Measurements from ENCODE around the gene SYNRG. TPM values are rescaled to one million over a fixed set of nuclear protein-coding genes. Genes with fewer than 3 reads are reported as not detected.
A peak's percentile ranks its signal among the peaks of the same experiment; 100 is the strongest.

The SYNRG gene
- total and polyA plus RNA-seq, 2 of the 13 experiments (the other 11 are each of a cell fraction or from before 2014, with no cell fraction given) = 7.3 to 8.7 TPM

DNA sequence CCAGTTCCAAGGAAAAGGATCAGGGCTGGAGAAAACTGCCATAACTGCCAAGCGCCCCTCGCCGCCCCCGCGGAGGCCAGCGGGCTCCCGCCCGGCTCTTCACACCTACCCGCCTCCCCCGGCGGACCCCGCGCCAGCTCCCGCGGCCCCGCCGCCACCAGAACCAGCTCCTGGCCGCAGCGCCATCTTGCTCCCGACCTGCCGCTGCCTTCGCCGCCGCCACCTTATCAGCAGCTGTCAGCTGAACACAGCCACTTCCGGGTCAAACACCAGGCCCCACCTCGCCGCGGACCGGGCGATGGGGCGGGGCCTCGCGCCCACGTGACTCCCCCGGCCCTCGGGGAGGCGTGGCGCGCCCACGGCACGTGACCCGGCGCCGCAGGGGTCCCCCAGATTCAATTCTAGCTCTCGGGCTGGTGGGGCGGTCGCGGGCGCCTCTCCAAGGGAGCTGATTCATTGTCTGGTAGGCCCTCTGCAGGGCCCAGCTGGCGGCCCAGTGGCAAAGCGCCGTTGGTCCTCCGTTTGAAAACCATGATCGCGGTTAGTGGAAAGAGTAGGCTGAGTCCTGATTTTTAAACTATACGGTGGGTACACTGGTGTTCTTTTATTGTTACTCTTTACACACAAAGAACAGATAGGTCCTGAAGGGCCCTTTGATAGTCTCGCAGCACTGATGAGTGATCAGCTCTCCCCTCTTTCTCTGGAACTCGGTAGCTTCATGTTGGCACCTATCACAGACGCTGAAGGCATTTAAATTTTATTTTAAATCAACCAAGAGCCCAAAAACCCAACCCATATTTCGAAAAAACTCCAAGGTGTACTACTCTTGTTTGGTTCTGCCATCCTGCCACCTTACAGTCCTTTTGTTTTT is at the start of gene SYNRG (continued):
- TF ChIP-seq ZNF558 (CRISPR knock-in tag; IDR thresholded peaks at IDR 0.05; ENCODE audit: borderline replicate concordance) = peak; percentile 91; the same call in 1 of the 2 replicates
- no peak for TF ChIP-seq PBX2 (CRISPR knock-in tag; IDR thresholded peaks at IDR 0.05)
- no peak for TF ChIP-seq ZNF510 (CRISPR knock-in tag; IDR thresholded peaks at IDR 0.05; ENCODE audit: low read depth)
- no peak for TF ChIP-seq ADNP (CRISPR knock-in tag; IDR thresholded peaks at IDR 0.05)
- no peak for TF ChIP-seq ZFP1 (CRISPR knock-in tag; IDR thresholded peaks at IDR 0.05)
- peak; percentile 74 for TF ChIP-seq ZNF703 (CRISPR knock-in tag; IDR thresholded peaks at IDR 0.05; ENCODE audit: borderline replicate concordance)
- TF ChIP-seq PAF1 (CRISPR knock-in tag; IDR thresholded peaks at IDR 0.05) = no peak
- TF ChIP-seq FOXO1 (CRISPR knock-in tag; IDR thresholded peaks at IDR 0.05) = peak; percentile 49; the same call in 1 of the 2 replicates
- TF ChIP-seq MYC (CRISPR knock-in tag; IDR thresholded peaks at IDR 0.05; ENCODE audit: borderline replicate concordance) = peak; percentile 77
- TF ChIP-seq, protein P1, sequence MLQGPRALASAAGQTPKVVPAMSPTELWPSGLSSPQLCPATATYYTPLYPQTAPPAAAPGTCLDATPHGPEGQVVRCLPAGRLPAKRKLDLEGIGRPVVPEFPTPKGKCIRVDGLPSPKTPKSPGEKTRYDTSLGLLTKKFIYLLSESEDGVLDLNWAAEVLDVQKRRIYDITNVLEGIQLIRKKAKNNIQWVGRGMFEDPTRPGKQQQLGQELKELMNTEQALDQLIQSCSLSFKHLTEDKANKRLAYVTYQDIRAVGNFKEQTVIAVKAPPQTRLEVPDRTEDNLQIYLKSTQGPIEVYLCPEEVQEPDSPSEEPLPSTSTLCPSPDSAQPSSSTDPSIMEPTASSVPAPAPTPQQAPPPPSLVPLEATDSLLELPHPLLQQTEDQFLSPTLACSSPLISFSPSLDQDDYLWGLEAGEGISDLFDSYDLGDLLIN (CRISPR knock-in tag; IDR thresholded peaks at IDR 0.05; ENCODE audit: borderline replicate concordance) = no peak
- peak; percentile 85 for TF ChIP-seq MNT (IDR thresholded peaks at IDR 0.05)
- no peak for TF ChIP-seq ZNF816 (CRISPR knock-in tag; IDR thresholded peaks at IDR 0.05; ENCODE audit: borderline replicate concordance)
- TF ChIP-seq, protein P2, sequence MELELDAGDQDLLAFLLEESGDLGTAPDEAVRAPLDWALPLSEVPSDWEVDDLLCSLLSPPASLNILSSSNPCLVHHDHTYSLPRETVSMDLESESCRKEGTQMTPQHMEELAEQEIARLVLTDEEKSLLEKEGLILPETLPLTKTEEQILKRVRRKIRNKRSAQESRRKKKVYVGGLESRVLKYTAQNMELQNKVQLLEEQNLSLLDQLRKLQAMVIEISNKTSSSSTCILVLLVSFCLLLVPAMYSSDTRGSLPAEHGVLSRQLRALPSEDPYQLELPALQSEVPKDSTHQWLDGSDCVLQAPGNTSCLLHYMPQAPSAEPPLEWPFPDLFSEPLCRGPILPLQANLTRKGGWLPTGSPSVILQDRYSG (CRISPR knock-in tag; IDR thresholded peaks at IDR 0.05) = no peak
- peak; percentile 35; the same call in 1 of the 2 replicates for TF ChIP-seq THRA (CRISPR knock-in tag; IDR thresholded peaks at IDR 0.05; ENCODE audit: borderline replicate concordance)
- TF ChIP-seq ZNF33B (CRISPR knock-in tag; IDR thresholded peaks at IDR 0.05) = peak; percentile 59; the same call in 1 of the 2 replicates
- no peak for TF ChIP-seq SMAD9 (CRISPR knock-in tag; IDR thresholded peaks at IDR 0.05)
- TF ChIP-seq ZNF879 (CRISPR knock-in tag; IDR thresholded peaks at IDR 0.05) = no peak
- no peak for TF ChIP-seq NFKBIZ (CRISPR knock-in tag; IDR thresholded peaks at IDR 0.05)
- TF ChIP-seq ZNF350 (CRISPR knock-in tag; IDR thresholded peaks at IDR 0.05; ENCODE audit: borderline replicate concordance, low read depth) = no peak
- TF ChIP-seq FOXP1 (IDR thresholded peaks at IDR 0.05) = no peak
- no peak for TF ChIP-seq FOXP1 (CRISPR knock-in tag; IDR thresholded peaks at IDR 0.05)
- no peak for TF ChIP-seq HNF4G (IDR thresholded peaks at IDR 0.05; ENCODE audit: borderline replicate concordance, low read depth, low read length)
- TF ChIP-seq HNF4G (CRISPR knock-in tag; IDR thresholded peaks at IDR 0.05; ENCODE audit: borderline replicate concordance, low read depth) = no peak
- no peak for TF ChIP-seq ZNF30 (CRISPR knock-in tag; IDR thresholded peaks at IDR 0.05)
- TF ChIP-seq ZNF207 (IDR thresholded peaks at IDR 0.05; ENCODE audit: borderline replicate concordance) = no peak
- peak; percentile 47; the same call in 1 of the 2 replicates for TF ChIP-seq NCOR1 (IDR thresholded peaks at IDR 0.05; ENCODE audit: borderline replicate concordance, low read length)

Data from HepG2 (cell line).